DLD1 (cell line): ENCODE results near the gene C11orf21.

Source experiments
- in situ Hi-C: cut with HindIII; loops from 2 replicates; pipeline ENCODE4 v1.10.0; 2017; ENCODE audit warnings: low sequenced_read_pairs

Gene C11orf21

DNA sequence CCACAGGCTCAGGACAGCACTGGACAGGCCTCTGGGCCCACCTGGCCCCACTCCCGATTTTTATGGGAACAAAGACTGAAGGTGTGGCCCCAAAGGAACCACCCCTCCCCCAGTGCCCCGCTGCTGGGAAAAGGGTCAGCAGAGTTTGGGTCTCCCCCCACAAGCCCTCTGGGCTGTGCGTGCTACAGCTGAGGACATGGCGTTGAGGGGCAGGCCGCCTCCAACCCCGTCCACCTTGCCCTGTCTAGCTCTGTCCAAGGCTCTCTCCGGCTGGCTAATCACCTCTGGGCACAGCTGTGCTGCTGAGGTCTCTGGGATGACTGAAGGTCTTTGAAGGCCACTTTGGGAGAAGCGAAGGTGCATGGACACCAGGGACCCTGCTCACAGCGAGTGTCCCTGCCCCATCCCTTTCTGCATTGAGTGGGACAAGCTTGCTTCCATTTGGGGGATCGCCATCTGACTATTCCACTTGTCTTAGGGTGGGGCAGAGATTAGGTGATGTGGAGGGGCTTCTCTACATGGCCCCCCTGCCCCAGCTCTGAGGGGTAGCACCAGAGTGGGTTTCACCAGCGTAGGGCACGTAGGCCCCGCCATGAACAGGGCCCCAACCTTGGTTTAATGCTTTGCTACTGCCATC is 37.9 kb downstream of the C11orf21 start:
- in situ Hi-C loops, result no loop called here

DNA sequence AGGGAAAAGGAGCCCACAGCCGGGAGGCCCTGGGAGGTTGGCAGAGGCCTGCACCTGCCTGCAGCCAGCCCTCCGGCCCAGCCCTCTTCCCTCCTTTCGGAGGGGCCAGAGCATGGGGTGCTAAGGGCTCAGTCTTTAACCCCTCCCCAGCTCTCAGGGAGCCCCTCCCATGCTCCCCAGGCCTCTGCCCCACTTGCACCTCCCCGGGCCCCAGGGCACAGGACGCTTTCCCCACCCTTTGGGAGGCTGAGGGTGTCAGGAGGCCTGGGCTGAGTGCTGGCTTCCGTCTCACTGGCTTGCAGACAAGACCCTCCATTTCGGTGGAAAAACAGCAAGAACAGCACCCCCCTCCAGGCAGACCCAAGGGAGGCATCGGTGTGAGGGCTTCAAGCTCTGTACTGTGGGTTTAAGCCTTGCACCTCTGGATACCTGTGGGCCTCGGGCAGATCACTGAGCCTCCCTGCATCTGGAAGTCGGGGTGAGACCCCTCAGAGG is 38.6 kb downstream of the C11orf21 start:
- in situ Hi-C loops, result no loop called here

DNA sequence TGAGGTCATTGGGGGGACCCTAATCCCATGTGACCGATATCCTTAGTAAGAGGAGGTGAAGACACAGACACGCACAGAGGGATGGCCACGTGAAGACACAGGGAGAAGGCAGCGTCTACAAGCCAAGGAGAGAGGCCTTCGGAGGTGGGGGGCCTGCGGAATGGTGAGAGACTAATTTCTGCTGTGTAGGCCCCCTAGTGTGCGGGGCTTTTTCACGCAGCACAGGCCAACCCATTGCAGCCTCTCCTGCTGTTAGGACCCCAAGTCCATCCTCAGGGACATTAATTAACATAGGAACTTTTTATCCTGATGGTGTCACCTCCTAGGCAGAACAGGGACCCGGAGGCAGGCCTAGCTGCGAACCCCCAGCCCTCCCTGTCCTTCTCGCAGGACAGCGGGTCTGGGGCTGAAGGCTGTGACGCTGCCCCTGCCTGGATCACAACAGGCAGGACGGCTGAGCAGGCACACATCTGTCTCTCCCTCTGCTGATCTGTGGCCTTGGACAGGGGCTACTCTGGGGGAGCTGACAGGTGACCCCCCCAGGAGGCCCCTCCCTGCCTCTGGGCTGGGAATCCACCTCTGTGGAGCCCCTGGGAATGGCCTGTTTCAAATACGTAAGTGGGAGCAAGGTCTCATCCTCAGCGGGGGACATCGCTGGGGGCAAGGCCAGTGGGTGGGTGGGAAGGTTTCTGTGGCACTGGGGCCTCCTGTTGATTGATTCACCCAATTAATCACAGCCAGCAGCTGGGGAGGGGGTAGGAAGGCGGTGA is 39.2 kb downstream of the C11orf21 start:
- in situ Hi-C loops, result no loop called here

DNA sequence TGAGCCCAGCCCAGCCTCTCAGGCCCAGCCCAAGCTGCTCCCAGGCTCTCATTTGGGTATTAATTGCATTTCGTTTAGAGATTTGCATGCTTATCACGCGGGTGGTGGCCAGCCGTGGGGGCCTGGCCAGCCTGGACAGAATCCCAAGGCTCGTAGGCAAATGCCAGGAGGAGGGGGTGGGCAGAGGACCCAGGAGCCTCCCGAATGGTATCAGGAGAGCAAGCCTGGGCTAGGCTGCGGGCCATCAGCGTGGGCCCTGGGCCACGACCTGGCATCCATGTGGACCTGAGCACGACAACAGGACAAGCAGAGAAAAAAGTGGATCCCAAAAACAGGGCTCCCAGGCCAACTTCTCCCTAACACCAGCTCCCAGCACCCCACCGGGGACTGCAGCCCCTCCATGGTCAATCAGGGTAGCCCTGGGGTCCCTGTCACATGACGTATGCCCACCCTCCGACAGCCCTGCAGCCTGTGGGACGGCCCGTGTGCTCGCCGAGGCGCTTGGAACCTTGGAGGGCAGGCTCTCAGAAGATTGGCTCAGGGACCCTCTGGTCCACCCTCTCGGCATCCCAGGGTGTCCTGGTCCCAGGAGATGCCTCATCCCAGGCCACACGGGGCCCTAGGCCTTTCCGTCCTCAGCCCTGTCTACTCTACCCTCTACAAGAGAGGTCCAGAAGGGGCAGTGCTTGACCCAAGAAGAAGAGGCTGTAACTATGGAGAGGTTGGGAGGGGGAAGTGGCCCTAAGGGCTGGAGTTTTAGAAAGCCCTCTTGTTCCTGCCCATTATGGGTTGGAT is 40.1 kb downstream of the C11orf21 start:
- in situ Hi-C loops, result no loop called here

DNA sequence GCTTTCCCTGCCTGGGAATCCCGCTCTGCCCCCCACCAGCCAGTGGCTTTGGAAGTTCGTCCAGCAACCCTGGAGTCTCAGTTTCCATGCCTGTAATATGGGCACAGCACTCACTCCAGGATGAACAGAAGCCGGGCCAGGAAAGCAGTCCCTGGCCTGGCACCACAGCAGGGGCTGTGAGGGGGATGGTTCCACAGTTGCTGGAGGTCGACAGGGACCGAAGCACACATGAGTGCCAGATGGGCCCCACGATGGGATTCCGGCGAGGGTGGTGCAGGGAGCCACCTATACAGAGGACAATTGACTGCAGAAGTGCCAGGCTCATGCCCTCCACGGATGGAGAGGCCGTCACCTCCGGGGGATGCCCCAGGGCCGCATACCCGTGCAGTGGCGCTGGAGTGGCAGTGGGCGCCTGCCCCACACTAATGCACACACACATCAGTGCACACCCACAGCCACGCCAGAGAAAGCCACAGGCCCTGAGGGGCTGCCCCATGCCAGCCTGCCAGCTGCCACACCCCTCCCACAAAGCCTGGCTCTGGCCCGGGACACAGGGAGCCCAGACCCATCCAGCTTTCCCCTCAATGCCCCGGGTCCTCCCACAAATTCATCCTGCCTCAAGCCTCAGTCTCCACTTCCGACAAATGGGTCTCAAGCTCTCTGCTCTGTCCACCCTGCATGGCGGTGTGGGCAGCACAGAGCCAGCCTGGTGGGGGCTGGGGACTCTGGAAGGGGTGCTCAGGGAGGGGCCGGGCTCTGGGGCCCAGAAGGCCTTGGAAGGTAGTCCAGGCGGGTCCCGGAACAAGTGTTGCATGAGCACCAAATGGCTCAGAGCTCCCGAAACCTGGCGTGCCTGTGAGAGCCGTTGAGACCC is 41.0 kb downstream of the C11orf21 start:
- in situ Hi-C loops, result no loop called here

DNA sequence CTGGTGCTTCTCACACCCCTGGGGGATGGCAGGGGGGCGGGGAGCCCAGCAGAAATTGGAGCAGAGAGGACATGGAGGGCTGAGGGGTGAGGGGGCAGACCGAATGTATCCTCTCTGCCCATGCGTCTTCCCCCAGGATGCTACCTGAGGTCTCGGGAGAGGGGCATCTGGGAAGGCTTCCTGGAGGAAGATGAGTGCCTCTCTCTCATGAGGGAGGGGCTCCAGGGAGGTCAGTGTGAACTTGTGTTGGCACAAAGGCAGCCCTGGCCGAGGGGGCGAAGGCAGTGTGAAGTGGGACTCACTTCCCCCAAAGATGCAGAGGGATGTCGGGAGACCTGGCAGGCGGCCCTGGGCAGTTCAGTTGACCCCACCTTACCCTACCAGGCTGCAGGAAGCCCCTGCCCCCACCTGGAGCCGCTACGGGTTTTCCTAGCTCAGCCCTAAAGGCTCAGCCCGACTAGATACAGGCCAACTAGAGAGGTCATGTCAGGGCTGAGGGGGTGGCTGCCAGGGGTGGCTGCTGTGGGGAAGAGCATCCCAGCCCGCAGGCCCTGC is 41.7 kb downstream of the C11orf21 start:
- in situ Hi-C loops, result no loop called here

DNA sequence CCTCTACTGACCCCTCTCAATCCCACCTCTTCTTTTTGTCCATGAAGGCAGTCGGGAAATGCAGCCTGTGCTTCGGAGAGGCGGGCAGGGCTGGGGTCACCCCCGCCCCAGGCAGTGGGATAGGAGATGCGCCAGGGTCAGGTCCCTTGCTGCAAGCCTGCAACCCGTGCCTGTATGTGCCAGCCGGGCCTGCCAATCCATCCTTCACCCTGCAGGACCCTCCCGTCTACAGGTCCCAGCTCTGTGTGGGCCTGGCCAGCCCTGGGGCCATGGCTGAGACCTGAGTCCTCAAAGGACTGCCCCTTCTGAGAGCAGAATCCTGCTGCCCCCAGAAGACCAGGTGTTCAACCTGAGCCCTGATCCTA is 42.3 kb downstream of the C11orf21 start:
- in situ Hi-C loops, result no loop called here

DNA sequence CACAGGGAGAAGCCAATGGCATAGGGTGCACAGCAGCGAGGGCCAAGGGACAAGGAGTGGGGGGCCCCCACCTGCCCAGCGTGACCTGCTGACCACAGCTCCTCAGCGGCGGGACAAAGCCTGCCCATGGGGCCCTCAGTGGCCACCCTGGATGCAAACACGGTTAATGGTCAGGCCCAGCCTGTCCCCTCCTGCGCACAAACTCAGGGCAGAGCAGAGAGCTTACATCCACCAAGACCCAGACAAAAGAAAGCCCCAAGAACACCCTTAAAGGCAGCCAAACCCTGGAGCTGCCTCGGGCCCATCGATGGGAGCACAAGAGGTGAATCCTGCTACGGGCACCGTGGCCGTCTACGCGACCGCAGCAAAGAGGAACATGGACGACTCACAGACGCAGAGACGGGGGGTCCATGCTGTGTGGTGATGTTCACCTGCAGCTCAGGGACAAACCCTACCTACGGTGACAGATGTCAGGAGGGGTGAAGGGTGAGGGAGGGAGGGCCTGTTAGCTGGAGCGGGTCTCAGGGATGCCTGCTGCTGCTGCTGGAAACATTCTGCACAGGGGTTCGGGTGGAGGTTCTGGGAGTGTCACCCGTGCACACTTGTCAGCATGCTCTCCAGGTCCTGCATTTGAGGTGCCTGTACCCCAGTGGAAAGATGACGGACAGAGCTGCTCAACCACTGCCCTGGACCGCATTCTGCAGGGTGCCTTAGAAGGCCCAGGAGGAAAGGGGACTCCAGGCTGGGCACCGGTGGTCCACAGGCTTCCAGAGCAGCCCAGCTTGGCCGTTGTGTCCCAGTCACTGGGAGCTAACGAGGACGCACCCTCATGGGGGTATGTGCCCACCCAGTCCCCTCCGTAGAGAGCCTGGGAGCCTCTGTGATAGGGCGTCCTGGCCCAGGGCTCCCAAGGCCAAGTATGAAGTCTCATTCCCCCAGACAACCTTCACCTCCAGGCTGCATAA is 42.9 kb downstream of the C11orf21 start:
- in situ Hi-C loops, result no loop called here

DNA sequence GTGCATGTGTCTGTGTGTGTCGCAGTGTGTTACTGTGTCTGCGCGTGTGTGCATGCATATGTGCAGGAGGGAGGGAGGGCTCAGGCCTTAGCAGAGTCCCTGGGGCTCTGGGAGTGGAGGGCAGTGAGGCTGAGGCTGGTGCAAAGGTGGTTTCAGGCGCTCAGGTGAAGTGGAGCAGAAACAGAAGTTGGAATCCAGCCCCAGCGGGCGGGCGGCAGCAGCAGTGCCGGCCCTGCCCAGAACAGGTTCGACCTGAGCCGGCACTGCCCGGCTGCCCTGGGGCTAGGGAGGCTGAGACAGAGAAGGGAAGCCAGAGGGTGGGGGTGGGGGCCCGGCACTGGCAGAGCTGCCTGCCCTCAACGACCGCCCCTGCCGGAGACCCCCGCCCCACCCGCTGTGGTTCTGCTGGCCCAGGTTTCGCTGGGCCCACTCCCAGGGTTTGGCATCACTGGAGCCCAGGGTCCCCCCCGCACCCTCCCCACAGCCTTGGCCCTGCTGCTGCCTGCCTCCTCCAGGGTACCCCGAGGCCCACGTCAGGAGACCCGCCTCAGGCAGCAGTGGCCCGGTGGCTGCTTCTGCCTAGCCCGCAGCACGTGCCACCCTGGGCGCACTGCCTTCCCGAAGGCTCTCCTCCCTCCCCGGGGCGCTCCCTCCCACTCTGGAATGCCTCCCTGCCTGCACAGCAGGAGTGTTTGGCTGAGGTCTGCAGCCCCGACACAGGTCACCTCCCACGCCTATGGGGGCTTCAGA is 44.6 kb downstream of the C11orf21 start:
- in situ Hi-C loops, result no loop called here

DNA sequence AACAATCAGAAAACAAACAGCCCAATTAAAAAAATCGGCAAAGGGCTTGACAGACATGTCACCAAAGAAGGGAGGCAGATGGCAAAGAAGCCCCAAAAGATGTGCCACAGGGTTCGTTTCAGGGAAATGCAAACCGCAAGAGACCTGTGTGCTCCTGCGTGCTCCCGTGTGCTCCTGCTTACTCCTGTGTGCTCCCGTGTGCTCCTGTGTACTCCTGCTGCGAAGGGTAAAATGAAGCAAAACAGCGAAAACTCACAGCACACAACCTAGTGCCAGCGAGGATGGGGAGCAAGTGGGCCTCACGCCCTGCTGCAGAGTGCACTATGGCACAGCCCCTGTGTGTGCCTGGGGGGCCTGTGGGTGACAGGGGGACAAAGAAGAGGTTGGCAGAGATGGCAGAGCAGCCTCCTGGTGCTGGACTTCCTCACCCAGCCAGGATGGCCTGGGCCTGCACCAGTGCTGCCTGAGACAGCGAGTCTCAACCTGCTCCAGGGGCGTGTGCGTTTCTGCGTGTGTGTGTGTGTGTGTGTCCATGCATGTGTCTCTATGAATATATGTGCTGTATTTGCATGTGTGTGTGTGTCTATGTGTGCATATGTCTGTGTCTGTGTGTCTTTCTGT is 45.3 kb downstream of the C11orf21 start:
- in situ Hi-C loops, result no loop called here

DNA sequence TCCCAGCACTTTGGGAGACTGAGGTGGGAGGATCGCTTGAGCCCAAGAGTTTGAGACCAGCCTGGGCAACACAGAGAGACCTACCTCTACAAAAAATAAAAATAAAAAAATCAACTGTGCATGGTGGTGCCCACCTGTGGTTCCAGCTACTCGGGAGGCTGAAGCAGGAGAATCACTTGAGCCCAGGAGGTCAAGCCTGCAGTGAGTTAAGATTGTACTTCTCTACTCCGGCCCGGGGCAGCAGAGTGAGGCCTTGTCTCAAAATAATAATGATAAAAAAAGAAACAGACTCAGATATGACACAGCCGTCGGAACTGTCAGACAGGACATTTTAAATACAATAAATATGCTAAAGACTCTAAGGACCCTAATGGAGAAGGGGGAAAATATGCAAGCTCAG is 49.7 kb downstream of the C11orf21 start:
- in situ Hi-C loops, result no loop called here

DNA sequence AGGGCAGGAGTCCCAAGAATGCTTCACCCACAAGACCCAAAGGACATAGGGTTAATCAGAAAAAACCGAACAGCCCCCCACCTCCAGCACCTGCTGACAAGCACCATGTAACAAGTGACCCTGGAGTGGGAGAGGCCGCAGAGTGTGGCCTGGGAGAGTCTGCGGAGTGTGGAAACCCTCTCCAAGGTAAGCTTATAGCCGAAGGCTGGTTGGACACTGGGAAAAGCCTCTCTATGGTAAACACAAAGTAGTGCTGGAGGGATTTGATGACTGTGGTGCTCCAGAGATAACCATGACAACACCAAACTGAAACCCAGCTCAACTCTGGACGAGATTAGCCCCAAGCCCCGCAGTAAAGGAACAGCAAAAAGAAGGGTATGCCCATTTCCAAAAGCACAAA is 50.6 kb downstream of the C11orf21 start:
- in situ Hi-C loops, result no loop called here

DNA sequence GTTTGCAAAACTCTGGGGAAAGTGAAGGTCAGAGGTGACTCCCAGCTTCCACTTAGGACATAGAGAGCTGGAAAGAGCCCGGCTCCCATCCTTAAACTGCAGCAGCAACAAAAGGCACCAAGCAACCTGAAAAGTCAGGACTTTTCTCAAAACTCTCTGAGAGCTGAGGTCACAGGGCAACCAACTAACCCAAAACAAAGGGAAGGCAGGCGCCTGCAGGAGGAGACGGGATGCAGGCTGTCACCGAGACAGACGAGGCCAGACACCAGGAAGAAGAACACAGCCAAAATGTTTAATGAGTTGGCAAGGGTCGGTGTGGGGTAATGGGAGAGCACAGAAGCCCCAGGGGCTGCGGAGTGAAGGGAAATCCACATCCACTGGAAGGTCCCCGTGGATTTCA is 51.2 kb downstream of the C11orf21 start:
- in situ Hi-C loops, result no loop called here

DNA sequence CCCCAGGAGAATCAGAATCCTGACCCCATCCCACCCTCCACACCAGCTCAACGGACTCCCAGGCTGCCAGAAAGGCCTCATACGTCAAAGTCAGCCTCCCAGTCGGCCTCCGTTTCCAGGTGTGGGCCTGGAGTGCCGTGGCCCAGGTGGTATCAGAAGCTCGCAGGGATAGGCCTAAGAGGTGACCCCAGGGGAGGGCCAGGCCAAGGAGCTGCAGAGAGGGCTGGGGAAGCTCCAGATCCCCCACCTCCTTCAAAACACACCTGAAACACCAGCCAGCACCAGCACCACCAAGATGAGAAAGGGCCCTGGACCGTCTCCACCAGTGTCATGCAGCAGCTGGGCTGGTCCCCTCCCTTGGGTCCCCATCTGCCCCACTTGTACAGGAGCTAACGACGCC is 51.7 kb downstream of the C11orf21 start:
- in situ Hi-C loops, result no loop called here

DNA sequence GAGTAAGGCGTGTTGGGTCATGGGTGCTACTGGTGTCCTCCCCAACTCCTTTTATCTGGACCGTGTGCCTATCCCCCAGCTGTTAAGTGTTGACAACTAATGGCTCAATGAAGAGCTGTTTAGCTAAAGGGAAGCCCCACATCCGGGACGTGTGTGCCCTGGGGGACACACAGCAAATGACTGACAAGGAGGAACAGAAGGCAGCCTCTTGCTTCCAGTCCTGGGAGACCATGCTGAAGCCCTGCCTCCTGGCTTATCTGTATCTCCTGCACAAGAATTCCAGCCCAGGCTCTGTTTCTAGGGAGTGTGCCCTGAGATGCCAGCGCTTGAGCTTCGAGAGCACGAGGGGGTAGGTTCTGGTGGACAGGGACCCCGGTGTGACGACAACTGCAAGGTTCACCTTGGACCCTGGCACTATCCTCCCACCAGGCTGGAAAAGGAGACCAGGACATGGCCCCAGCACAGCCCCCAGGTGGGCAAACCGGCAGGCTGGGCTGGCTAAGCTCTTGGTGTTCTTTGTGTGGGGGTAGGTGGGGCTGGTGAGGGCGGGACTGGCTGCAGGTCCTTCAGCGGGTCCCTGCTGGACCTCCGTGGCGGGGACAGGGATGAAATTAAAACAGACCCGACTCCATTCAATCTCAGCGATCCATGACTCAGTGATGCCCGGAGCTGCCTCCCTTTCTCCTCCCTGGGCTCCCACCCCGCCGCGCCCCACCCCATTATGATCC is 52.4 kb downstream of the C11orf21 start:
- in situ Hi-C loops, result loop anchor here (5.0 kb wide), 1 partner anchor 37 kb away; no protein-coding TSS in a partner anchor

DNA sequence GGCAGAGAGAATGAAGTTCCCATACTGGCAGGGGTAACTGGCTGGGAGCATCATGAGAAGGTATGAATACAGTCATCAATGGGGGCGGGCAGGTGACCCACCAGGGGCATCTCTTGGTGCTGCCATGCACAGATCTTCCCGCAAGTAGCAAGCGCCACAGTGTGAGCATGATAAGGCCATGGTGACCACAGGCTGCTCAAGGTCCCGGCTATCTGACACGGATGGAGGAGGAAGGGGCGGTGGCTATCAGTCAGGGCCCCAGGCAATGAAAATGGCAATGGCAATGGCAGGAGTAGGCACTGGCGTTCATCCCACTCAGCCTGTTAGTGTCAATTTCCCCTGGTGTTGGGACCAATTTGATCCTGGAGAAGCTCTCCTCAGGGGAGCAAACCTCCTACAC is 53.0 kb downstream of the C11orf21 start:
- in situ Hi-C loops, result loop anchor here (5.0 kb wide), 1 partner anchor 36 kb away; no protein-coding TSS in a partner anchor

DNA sequence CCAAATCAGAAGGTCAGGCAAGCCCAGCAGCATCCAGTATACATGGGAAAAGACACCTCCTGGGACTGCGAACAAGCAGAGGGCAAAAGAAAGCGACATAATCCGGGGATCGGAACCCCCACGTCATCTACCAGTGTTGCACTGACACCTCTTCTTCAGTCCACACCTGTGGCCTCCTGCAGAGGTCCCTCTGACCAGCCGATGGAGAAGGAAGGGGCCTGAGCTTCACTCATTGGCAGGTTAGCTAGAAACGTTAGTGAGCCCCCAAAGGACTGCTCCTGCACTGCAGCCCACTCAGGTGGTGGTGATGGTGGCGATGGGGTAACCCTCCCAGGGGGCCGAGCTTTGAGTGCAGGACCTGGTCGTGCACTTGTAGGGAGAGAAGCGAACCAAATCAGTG is 53.5 kb downstream of the C11orf21 start:
- in situ Hi-C loops, result loop anchor here (5.0 kb wide), 1 partner anchor 36 kb away; no protein-coding TSS in a partner anchor
